GM18909 (cell line): Measurements from ENCODE around the gene INHBB.

ENCODE experiments used
- ATAC-seq: cut with Tn5 transposase; IDR thresholded peaks from one replicate; pipeline ENCODE4 v1.9.1; 2021; ENCODE audit warnings: mild to moderate bottlenecking; ENCODE audit not compliant: unreplicated experiment, poor library complexity

Gene INHBB

DNA sequence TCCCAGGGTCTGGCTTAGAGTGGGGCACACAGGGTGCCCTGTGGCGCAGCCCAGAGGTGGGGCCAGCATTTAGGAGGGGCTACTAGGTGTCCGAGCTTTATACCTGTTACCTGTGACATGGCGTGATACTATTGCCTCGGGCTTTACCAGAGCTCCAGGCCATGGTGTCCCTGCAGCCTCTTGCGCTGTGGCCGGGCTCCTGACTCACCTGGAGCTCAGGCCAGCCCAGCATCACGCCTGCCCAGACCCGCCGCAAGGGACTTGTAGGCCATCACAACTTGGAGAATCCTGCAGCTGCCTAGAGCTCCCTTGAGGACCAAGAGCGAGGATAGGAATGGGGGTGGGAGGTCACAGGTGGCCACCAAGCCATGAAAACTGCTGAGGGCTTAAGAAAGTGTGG lies 8.0 kb downstream of the INHBB start:
- ATAC-seq = no peak

DNA sequence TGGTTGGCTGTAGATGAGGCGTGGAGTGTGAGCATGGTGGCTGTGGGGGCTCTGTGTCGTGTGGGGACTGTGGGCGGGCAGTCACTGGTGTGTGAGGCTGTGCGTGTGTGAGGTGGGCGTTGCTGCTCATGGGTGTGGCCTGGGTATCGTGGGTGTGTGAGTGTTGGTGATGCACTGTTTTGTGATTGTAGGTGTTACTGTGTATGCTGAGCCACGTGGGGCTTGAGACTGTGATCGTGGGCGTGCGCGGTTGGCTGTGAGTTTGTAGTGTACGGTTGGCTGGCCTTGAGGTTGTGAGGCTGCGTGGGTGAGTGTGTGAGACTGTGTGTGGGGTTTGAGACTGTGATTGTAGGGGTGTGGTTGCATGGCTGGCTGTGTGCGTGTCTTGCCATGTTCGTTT lies 8.5 kb downstream of the INHBB start:
- ATAC-seq = no peak

DNA sequence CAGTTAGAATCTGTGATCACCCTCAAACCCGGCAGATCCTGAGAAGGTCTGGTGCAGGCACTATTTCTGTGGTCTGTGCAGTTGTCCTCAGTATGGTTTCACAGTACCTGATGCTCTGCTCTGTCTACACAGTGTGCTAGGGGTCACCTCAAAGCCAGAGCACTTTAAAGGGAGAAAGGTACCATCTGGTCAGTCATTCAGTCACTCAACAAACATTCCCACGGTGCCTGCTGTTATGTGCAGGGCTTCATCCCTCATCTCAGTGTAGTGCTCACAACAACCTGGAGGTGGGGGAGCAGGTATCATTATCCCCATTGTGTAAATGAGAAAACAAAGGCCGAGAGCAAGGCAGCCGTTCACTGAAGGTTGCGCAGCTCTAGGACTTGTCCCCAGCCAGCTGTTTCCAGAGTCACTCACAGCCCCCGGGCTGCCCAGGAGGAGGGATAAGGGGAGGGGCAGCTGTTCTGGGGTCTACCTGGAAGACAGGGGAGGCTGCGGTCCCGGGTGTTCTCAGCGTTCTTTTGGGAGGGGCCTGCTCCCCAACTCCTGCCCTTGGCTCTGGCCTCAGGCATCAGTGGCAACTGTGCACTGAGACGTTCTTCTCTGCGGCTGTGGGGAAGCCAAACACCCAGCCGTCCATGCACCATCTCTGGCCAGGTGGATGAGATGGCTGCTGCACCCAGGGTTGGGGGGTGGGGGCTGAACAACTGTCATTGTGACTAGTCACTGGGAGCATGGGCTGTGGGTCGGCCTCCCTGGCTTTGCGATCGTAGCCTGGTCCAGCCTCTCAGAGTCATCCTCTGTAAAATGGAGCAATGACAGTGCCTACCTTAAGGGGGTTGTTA lies 9.2 kb downstream of the INHBB start:
- ATAC-seq = no peak

DNA sequence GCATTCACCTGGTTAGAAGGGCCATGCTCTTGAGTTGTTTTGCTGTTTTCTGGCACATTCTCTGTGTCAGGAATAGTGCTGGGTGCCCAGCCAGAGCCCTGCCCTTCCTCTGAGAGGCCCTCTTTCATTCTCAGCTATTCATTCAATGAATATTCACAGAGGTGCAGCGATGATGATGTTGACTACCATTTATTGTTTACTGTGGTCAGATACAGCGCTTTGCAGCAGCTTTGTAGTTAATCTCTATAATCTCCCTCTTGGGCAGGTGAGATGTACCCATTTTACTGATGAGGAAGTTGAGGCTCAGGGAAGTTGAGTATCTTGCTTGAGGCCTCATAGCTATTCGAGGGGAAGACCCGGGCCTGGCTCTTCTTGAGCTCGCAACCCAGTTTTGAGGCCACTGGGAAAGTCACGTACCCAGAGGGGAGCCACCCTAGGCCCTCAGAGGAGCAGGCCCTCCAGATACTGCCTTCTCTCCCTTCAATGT lies 9.9 kb downstream of the INHBB start:
- ATAC-seq = no peak

DNA sequence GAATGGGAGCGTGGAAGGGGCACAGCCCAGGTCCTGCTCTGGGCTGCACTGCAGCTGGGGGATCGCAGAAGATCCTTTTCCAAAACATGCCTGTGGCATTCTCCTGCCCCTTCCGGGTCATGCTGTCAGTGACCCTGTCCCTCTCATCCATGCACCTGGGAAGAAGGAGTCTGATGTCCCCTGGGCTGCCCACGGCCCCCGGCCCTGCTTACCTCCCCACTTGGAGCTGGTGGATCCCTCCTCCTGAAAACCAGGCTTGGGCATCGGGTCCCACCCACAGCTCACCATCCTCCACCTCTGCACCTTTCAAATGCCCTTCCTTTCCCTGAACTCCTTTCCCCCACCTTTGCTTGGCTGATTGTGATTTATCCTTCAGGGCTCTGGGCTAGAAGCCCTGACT lies 11.8 kb downstream of the INHBB start:
- no peak for ATAC-seq

DNA sequence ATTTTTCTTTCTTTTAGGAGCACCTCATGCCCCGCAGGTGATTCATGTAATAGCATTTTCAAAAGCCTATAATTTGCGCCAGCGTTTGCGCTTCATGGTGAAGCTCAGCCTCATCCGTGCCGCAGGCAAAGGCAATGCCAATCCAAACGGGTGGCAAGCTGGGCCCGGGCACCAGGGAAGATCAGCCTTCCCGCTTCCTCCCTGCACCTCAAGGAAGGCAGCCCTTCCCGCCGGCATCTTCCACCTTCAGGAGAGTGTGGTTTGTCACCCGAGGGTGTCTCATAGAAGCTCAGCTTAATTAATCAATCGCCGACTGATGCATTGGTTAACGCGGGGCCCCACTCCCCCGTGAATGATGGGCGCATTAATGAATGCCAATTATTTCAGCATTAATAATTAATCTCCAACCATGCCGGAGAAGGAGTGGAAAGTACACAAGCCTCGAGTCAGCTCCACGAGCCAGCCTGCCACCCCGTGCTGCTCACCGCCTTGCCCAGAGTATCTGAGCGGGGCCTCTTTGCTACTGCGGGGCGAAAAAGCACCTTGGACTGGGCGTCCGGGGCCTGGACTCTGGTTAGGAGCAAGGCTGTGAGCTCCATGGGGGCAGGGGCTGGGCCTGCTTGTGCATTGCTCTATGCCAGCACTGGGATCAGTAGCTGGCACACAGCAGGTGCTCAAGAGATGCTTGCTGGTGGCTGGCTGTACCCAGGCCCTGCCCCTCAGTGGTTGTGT lies 13.0 kb downstream of the INHBB start:
- no peak for ATAC-seq

DNA sequence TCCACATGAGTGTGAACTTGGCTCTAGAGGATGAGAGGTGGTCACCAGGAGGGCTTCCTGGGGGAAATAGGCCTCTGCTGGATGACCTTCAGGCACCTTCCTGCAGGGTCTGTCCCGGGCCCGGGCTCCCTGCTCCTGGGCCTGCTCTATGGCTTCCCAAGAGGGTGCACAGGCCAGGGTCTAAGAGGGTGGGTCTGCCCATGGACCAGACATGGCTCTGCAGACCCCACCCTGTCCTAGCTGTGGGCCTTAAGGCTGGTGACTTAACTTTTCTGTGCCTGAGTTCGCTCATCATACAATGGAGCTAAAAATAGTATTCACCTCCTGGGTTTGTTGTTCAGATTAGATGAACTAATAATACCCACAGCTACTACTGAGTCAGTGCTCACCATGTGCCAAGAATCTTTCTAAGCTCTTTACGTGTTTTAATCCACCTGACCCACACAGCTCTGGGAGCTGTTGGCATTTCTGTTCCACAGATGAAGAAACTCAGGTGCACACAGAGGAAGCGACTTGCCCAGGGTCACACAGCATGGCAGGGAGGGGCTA lies 14.4 kb downstream of the INHBB start:
- no peak for ATAC-seq

DNA sequence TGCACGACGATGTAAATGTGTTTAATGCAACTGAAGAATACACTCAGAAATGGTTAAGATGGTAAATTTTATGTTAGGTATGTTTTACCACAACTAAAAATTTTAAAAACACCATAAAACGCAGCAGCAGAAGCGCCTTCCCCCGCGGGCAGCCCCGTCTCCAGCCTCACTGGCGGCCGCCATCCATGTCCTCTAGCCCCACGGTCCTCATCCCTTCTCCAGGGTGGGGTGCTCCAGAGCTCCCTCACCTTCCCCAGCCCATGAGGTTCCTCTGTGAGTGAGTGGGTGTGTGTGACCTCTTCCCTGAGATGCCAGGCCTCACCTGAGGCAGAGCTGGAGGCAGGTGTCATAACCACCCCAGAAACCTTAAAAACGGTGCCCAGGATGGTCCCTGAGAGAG lies 17.0 kb downstream of the INHBB start:
- ATAC-seq = no peak

DNA sequence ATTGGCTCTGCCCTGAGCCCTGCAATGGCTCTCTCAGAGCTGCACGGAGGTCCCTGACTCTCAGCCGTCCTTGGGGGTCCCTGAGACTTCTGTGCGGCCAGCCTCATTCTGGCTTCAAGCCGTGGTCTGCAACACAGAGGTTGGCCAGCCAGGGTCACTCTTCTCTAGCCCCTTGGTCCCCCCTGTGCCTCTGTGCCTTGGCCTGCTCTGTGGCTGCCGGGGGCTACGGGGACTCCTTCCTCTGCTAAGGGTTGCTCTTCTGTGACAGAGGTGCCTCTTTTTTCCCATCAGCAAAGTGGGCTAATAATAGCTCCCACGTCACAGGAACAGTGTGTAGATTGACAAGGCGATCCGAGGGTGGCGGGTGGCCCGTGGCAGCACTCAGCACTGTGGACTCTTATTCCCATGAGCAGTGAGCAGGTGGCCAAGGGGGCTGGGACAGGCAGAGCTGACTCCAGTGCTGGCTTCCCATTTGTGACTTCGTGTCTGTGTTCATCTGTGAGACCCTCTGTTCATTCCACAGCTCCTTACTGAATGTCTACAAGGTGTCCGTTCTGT lies 19.4 kb downstream of the INHBB start:
- ATAC-seq = no peak

DNA sequence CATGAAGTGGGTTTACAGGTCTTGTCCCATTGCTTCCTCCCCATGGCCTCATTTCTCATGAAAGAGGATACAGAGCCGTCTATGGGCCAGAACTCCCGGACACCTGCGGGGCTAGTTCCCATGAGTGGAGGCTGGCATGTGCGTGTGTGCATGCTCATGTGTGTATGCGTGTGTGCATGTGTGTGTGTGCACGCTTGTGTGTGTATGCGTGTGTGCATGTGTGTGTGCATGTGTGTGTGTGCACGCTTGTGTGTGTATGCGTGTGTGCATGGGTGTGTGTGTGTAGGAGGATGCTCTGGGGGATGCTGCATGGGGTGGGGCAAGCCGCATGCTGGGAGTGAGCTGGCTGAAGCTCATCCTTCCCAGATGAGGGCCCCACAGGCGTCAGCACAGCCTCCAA lies 20.8 kb downstream of the INHBB start:
- no peak for ATAC-seq

DNA sequence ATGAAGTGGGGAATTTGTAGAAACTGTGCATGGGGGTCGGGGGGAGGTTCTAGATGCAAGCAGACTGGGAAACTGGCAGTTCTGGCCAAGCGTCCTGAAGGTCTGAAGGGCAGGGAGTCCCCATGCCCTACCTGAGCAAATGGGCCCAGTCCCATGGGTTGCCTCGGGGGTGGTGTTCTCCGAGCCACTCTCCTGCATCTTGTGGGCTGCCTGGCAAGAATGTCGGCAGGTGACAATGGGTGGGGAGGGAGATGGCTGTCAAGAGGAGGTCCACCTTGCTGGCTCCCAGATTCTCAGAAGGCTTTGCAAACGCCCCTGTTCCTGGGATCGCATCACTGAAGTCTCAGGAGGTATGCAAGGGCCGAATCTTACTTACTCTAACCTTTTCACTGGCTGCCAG lies 21.3 kb downstream of the INHBB start:
- no peak for ATAC-seq

DNA sequence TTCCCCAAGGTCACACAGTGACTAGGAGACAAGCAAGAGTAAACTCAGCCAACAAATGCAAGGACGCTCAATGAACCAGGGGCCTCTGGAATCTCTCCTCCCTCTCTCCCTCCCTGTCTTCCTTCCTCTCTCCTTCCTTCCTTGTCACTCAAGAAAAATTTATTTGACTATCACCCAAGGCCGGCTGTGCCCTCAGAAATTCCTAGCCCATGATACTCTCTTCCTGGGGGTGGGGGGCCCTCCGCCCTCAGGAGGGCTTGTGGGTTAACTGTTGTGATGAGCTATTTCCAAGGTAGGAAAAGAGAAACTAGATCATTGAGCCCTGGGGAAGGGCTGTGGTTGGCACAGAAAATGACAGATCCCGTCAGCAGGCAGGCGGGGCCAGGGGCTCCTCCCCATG lies 21.7 kb downstream of the INHBB start:
- ATAC-seq = no peak

DNA sequence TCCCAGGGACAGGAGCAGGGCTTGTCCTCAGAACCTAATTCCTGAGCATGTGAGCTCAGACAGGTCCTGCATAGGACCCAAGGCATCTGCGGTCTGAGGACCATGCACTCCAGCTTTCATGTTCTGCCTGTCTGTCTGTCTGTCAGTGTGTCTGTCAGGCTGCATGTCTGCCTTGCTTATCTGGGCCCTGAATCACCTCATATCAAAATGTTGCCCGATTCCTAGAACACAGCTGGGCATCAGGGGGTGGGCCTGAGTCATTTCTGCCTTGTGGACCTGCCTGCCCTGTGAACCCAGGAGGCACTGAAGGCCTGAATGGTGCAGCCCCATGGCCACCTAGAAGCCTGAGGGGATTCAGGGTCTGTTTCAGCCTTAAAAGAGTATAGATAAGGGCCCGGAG lies 22.1 kb downstream of the INHBB start:
- ATAC-seq = no peak

DNA sequence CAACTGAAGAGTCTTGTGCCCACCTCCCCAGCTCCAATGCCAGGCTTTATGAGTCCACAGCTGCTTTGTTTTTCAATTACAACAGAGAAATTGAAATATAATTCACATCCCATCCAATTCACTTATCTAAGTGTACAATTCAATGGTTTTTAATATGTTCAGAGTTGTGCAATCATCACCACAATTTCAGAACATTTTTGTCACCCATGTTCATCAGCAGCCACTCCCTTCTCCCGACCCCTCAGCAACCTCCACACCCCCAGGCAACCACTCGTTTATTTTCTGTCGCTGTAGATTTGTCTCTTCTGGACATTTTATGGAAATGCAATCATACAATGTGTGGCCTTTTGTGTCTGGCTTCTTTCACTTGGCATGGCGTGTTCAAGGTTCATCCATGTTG lies 23.3 kb downstream of the INHBB start:
- ATAC-seq = no peak

DNA sequence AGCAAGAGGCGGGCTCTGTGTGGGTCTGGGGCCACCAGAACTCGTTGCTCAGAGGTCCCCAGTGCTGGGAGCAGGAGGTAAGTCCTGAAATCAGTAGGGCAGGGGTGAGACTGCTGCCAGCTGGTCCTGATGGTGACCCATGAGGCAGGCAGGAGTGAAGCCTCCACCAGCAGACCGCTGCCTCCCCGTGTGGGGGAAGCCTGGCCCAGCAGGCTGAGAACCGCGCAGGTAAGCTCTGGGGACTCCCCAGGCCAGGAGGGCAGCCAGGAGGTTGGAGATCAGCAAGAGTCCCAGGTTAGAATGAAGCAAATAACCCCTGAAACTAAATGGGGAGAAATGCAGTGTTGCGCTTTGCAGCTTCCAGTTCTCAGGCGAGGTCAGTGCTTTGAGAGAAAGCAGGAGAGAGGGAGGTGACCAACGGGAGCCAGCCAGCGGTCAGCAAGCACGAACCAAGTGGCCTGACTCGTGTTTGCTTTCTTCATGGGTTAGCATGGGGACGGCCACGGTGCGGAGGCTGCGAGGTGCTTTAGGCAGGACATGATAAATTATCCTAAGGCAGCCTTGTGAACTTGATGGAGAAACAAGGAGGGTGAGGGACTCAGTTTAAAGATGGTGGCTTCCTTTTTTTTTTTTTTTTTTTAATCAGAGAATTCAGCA lies 26.2 kb downstream of the INHBB start:
- no peak for ATAC-seq

DNA sequence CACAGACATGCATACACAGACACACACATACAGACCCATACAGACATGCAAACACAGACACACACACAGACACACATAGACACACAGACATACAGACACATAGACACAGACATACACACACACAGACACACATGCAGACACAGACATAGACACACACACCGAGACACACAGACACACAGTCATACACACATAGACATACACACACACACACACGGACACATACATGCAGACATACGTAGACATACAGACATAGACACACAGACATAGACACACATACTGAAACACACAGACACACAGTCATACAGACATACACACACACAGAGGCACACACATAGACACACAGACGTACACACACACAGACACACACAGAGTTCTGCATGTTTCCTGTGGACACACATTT lies 26.9 kb downstream of the INHBB start:
- no peak for ATAC-seq

DNA sequence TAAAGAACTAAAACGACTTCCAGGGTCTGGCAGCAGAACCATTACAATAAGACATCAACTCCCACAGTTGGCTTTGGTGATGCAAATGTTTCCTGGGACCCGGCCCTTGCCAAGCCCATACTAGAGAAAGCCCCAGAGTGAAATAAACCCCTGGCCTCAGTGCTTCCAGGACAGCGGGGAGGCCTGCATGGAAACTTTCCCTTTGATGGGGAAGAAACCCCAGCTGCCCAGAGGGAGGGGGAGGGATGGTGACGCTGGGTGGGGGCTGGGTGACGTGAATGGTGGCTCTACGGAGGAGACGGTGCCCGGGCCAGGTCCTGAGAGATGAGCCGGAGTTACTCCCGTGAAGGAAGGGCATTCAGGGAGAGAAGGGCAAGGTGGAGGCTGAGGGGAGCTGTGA lies 27.5 kb downstream of the INHBB start:
- no peak for ATAC-seq

DNA sequence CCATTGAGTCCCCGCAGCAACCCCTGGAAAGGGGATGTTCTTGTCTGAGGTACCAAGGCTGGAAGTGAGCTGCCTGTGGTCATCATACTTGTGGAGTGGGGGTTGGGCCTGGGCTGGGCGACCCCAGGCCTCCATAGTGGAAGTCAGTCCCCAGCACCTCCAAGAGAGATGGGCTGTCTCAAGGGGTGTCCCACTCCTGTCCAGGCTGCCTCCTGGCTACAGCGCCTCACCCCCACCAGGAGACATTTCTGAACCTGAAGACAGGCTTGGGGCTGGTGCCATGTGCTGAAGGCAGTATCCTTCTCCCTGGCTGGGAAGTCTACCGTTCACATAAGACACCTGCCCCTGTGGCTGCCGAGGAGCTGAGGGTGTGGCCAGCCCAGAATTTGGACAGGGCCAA lies 28.9 kb downstream of the INHBB start:
- ATAC-seq = no peak

DNA sequence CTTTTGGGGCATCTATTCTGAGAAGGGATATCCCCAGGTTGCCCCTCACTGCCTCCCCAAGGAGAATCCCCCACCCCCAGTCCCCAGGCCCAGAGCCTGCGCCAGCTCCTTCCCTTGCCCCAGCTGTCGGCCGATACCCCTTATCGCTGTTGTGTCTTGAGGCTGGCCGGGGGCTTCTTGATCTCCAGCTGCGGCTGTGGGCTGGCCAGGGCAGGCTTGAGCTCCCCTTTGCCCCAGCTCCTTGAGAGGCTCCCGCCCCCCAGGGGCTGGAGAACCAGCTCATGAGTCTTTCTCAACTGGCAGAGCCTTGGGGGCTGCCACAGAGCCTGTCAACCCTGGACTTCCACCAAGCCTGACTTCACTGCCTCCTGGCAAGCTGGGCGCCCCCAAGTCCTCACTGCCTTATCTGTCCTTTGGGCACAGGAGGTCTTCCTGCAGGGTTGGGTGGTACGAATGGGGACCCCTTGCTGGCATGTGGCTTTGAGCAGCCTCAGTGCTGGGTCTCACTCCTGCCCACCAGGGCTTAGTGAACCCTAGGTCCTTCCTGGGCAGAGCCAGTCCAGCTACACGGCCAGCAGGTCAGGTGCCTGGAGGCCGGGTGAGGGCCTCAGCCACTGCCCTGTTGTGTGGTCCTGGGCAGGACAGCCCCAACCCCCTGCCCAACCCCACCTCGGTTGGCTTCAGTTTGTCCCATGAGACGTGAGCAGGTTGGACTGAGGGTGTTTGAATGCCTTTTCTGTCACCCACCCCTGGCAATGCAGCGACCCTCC lies 29.5 kb downstream of the INHBB start:
- ATAC-seq = no peak

DNA sequence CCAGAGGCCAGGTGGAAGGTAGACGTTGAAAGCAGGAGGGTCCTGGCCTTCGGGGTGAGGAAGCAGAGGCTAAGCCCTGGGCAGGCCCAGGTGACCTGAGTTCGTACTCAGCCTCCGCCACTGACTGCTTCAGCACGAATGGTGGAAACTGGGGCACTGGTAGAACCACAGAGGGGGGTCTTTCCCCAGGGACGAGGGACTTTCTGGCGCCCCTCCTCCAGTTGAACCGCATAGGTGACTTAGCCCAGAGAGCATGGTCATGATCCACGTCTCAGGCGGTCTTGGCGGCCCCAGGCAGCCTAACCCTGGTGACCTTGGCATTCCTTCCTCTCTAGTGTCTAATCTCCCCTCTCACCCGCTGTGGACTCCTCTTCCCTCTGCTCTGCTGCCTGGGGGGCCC lies 30.2 kb downstream of the INHBB start:
- ATAC-seq = no peak
